Endothelial cell of umbilical vein (primary cell): ENCODE measurements around the gene ZIC5. TPM values are rescaled to one million over a fixed set of nuclear protein-coding genes. Genes with fewer than 3 reads are reported as not detected.

Source experiments
- BruUV-seq: library from RNA; stranded (reverse); fragments of 400-500 nt; replicated peaks from 2 replicates; lab custom pipeline; 2021; lab: Mats Ljungman, UMichigan
- CTCF ChIA-PET: fragments of 300-600, 350-600 bp; sonication (Branson Sonifier 250); formaldehyde crosslinking; loops from one replicate; lab custom pipeline; 2021; ENCODE audit warnings: antibody characterized with exemption, inconsistent platforms; lab: Charles Lee
- POLR2A ChIA-PET: fragments of 300-600, 350-600 bp; sonication (Branson Sonifier 250); formaldehyde crosslinking; loops from one replicate; lab custom pipeline; 2021; ENCODE audit warnings: antibody characterized with exemption, inconsistent platforms; lab: Charles Lee
- DNase-seq: peaks from one replicate; pipeline ENCODE4 v3.0.0-alpha.2; 2011; ENCODE audit warnings: low read depth, low spot score
- FAIRE-seq: peaks from 2 replicates; lab custom pipeline; 2011; peaks lifted over from hg19 to GRCh38; lab: Jason Lieb, UNC
- H2AFZ ChIP-seq: 2 replicates; pipeline ENCODE4 v1.6.0; 2012; ENCODE audit warnings: low read depth, low read length, control low read depth, inconsistent platforms
- H3K27ac ChIP-seq: 2 replicates; pipeline ENCODE4 v1.5.1; 2011; ENCODE audit warnings: low read depth, mild to moderate bottlenecking, control low read depth, low read length, moderate library complexity; ENCODE audit not compliant: insufficient read depth
- H3K27me3 ChIP-seq, 2 experiments: 2 replicates each; pipeline versions ENCODE4 v1.6.0 to v1.6.1; 2011; ENCODE audit warnings: low read length in 2 of 2, mixed read lengths in 1 of 2; ENCODE audit not compliant: control insufficient read depth in 2 of 2, insufficient read depth in 2 of 2
- H3K36me3 ChIP-seq, 2 experiments: 2 replicates in 1 of 2; 3 replicates in 1 of 2; pipeline ENCODE4 v1.5.1; 2011; ENCODE audit warnings: low read length in 2 of 2, mild to moderate bottlenecking in 1 of 2, moderate library complexity in 1 of 2; ENCODE audit not compliant: control insufficient read depth in 2 of 2, insufficient read depth in 2 of 2; ENCODE audit errors: extremely low read depth in 1 of 2
- H3K4me1 ChIP-seq: 3 replicates; pipeline ENCODE4 v1.5.1; 2011; ENCODE audit warnings: mild to moderate bottlenecking, low read length; ENCODE audit not compliant: control insufficient read depth, insufficient read depth; ENCODE audit errors: extremely low read depth
- H3K4me2 ChIP-seq: 2 replicates; pipeline ENCODE4 v1.6.1; 2011; ENCODE audit warnings: low read length, control low read depth, mixed read lengths; ENCODE audit not compliant: insufficient read depth
- H3K4me3 ChIP-seq, 3 experiments: fragments of 200-600 bp in 1 of 3; sonication (generic), shearing (Covaris generic) in 1 of 3; replicated peaks in 1 of 3; 2 replicates each; pipeline ENCODE4 v1.5.1; 2011 to 2016; ENCODE audit warnings: control low read depth in 3 of 3, low read length in 3 of 3, mild to moderate bottlenecking in 2 of 3, inconsistent platforms in 1 of 3, low read depth in 1 of 3, moderate library complexity in 1 of 3; ENCODE audit not compliant: insufficient read depth in 1 of 3
- H3K79me2 ChIP-seq: 2 replicates; pipeline ENCODE4 v1.6.0; 2012; ENCODE audit warnings: low read length, inconsistent platforms; ENCODE audit not compliant: control insufficient read depth, insufficient read depth
- H3K9ac ChIP-seq: replicated peaks from 2 replicates; pipeline ENCODE3; 2011; ENCODE audit warnings: low read length, control low read depth; ENCODE audit not compliant: insufficient read depth; ENCODE audit errors: extremely low read depth
- H3K9me1 ChIP-seq: replicated peaks from 3 replicates; pipeline ENCODE4 v1.6.0; 2011; ENCODE audit warnings: mild to moderate bottlenecking, low read length; ENCODE audit not compliant: control insufficient read depth, insufficient read depth; ENCODE audit errors: extremely low read depth
- H3K9me3 ChIP-seq: replicated peaks from 2 replicates; pipeline ENCODE4 v1.5.1; 2012; ENCODE audit warnings: low read length, inconsistent platforms; ENCODE audit not compliant: control insufficient read depth, insufficient read depth
- H4K20me1 ChIP-seq: replicated peaks from 2 replicates; pipeline ENCODE3; 2011; ENCODE audit warnings: mild to moderate bottlenecking, low read length; ENCODE audit not compliant: control insufficient read depth, insufficient read depth; ENCODE audit errors: extremely low read depth
- EZH2 ChIP-seq: IDR thresholded peaks from 2 replicates; pipeline ENCODE4 v1.6.1; 2012; ENCODE audit warnings: borderline replicate concordance, low read depth, mild to moderate bottlenecking, moderate library complexity, low read length, inconsistent platforms; ENCODE audit not compliant: severe bottlenecking
- FOS ChIP-seq: IDR thresholded peaks from 2 replicates; pipeline ENCODE4 v1.6.1; 2011; ENCODE audit warnings: mild to moderate bottlenecking, low read length, moderate library complexity, borderline replicate concordance; ENCODE audit not compliant: insufficient read depth
- GATA2 ChIP-seq: IDR thresholded peaks from 2 replicates; pipeline ENCODE4 v1.7.0; 2011; ENCODE audit warnings: low read depth, mild to moderate bottlenecking, moderate library complexity, mixed read lengths, low read length; ENCODE audit not compliant: insufficient read length, insufficient read depth
- JUN ChIP-seq: IDR thresholded peaks from 2 replicates; pipeline ENCODE4 v1.6.1; 2011; ENCODE audit warnings: borderline replicate concordance, low read depth; ENCODE audit not compliant: insufficient read length, insufficient read depth
- MYC ChIP-seq: IDR thresholded peaks from one replicate; pipeline ENCODE4 v1.6.1; 2011; ENCODE audit warnings: mild to moderate bottlenecking, low read depth, low read length
- POLR2A ChIP-seq: IDR thresholded peaks from 2 replicates; pipeline ENCODE4 v1.6.1; 2012; ENCODE audit warnings: low read depth, mild to moderate bottlenecking, control low read depth, low read length
- POLR2AphosphoS5 ChIP-seq: IDR thresholded peaks from 2 replicates; pipeline ENCODE4 v1.6.1; 2012; ENCODE audit warnings: low read depth, mild to moderate bottlenecking, control low read depth, low read length, moderate library complexity; ENCODE audit not compliant: insufficient read depth
- dilution Hi-C: fragments of 300-500 bp; cut with MboI; formaldehyde crosslinking; loops from one replicate; pipeline ENCODE4 v1.15.0; 2019; ENCODE audit warnings: low sequenced_read_pairs; ENCODE audit not compliant: extremely low pct_ligation_motif_present
- intact Hi-C: fragments of 100-400 bp; cut with micrococcal nuclease; formaldehyde crosslinking; loops from one replicate; pipeline ENCODE4 v1.10.0; 2022
- polyA plus RNA-seq, 4 experiments: library from polyadenylated mRNA; depleted of rRNA in 3 of 4; stranded (reverse) in 3 of 4; unstranded in 1 of 4; fragments of >200 nt; gene quantifications; 2 replicates each; pipeline versions ENCODE4 v1.2.1 to v1.2.3, GENCODE V29; 2011 to 2012; ENCODE audit warnings: missing spikeins in 1 of 4
- total RNA-seq: library from RNA; stranded (reverse); gene quantifications from 2 replicates; pipeline ENCODE4 v1.2.3, GENCODE V29; 2021
- TF ChIP-seq, protein P1 (sequence below), 2 donors: IDR thresholded peaks; 1 replicate in 1 of 2; 2 replicates in 1 of 2; pipeline ENCODE4 v1.5.1; 2011; ENCODE audit warnings: low read length in 2 of 2, mild to moderate bottlenecking in 2 of 2, moderate library complexity in 2 of 2, control low read depth in 1 of 2, inconsistent platforms in 1 of 2, low read depth in 1 of 2; ENCODE audit not compliant: insufficient read depth in 1 of 2; ENCODE audit errors: extremely low read depth in 1 of 2
- TF ChIP-seq, protein P2 (sequence below): IDR thresholded peaks from 2 replicates; pipeline ENCODE4 v1.6.1; 2011; ENCODE audit not compliant: insufficient read depth, insufficient read length

ZIC5 gene
- total and polyA plus RNA-seq, 2 donors (not counting 3 experiments of a cell fraction or from before 2014, with no cell fraction given) = not detected

DNA sequence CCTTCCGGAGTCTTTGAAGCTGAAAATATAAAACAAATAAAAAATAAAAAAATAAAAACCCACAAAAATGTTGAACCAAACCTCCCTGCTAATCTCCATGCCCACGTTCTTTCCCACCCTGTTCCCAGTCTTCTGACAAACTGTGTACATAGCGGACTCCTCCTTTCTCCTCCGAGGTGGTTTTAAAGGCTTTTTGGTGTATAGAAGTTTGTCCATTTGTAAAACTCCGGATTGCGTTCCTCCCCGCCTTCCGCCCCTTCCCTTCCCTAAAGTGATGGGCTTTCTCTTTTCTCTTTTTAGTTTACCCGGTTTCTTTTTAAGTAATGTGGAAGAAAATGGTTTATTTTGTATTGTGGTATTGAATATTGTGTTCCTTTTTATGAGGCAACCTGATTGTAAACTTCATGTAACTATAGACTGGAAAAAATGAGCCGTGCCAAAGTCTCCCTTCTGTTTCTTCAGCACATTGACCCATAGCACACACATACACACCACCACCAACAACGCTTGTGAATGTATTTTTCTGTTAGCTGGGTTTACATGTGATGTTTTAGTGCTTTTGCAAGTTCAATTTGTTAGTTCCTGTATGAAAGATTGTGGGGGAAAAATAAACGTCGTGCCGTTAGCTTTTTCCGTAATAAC is 14.4 kb upstream of the ZIC5 start:
- TF ChIP-seq POLR2AphosphoS5 (no peak), FOS (no peak), GATA2 (no peak), POLR2A (no peak)
- Histone ChIP-seq H3K27ac (no peak overlapping the region), H3K4me2 (no peak overlapping the region), H3K27me3 (peaks cover 75 to 96% of the 10 kb centered on the region in 2 experiments), H3K4me3 (no peak overlapping the region), H3K9ac (no peak overlapping the region), H3K36me3 (no peaks in the 10 kb centered on the region), H3K79me2 (no peaks in the 10 kb centered on the region), H3K4me1 (no peaks in the 10 kb centered on the region), H3K9me1 (no peaks in the 10 kb centered on the region), H2AFZ (no peak overlapping the region), H4K20me1 (no peaks in the 10 kb centered on the region), H3K9me3 (no peaks in the 10 kb centered on the region)
- CTCF ChIA-PET = interaction anchor here (1.2 to 1.6 kb wide), 2 partner anchors 12 to 249 kb away, joined by 5 to 9 read pairs; no protein-coding TSS in a partner anchor
- POLR2A ChIA-PET = no interaction called here
- dilution Hi-C loops = no loop called here
- DNase-seq = no peak
- no peak for FAIRE-seq
- no TSS peak for BruUV-seq
- intact Hi-C loops = loop anchor here (2.0 kb wide), 1 partner anchor 529 kb away; no protein-coding TSS in a partner anchor

DNA sequence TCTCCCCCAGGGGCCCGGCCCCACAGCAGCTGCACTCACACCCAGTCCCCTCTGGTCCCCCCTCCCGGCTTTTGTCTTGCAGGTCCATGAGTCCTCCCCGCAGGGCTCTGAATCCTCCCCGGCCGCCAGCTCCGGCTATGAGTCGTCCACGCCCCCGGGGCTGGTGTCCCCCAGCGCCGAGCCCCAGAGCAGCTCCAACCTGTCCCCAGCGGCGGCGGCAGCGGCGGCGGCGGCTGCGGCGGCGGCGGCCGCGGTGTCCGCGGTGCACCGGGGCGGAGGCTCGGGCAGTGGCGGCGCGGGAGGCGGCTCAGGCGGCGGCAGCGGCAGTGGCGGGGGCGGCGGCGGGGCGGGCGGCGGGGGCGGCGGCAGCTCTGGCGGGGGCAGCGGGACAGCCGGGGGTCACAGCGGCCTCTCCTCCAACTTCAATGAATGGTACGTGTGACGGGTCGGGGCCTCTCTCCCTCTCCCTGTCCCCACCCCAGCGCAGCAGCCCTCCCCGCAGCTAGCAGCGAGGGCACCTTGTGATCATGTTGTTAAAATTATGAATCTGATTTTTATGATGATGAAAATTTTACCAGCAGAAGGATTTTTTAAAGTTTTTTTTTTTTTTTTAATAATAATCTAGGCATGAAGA is 13.8 kb upstream of the ZIC5 start:
- dilution Hi-C loops (no loop called here), intact Hi-C loops (no loop called here)
- ChIA-PET CTCF (no interaction called here), POLR2A (no interaction called here)
- FAIRE-seq (no peak), DNase-seq (no peak)
- no peak overlapping the region for H3K27ac ChIP-seq
- no TSS peak for BruUV-seq
- H3K4me1 ChIP-seq = peaks cover under 1% of the 10 kb centered on the region
- TF ChIP-seq FOS (no peak), EZH2 (no peak), POLR2AphosphoS5 (no peak), POLR2A (no peak), MYC (no peak), GATA2 (no peak), JUN (no peak)
- TF ChIP-seq, protein P1, sequence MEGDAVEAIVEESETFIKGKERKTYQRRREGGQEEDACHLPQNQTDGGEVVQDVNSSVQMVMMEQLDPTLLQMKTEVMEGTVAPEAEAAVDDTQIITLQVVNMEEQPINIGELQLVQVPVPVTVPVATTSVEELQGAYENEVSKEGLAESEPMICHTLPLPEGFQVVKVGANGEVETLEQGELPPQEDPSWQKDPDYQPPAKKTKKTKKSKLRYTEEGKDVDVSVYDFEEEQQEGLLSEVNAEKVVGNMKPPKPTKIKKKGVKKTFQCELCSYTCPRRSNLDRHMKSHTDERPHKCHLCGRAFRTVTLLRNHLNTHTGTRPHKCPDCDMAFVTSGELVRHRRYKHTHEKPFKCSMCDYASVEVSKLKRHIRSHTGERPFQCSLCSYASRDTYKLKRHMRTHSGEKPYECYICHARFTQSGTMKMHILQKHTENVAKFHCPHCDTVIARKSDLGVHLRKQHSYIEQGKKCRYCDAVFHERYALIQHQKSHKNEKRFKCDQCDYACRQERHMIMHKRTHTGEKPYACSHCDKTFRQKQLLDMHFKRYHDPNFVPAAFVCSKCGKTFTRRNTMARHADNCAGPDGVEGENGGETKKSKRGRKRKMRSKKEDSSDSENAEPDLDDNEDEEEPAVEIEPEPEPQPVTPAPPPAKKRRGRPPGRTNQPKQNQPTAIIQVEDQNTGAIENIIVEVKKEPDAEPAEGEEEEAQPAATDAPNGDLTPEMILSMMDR (IDR thresholded peaks at IDR 0.05; ENCODE audit: extremely low read depth in 1 of 2, insufficient read depth in 1 of 2, low read depth in 1 of 2, low read length in 2 of 2) = no peak
- TF ChIP-seq, protein P2, sequence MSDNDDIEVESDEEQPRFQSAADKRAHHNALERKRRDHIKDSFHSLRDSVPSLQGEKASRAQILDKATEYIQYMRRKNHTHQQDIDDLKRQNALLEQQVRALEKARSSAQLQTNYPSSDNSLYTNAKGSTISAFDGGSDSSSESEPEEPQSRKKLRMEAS = no peak
- H4K20me1 ChIP-seq = no peaks in the 10 kb centered on the region
- peaks cover 68 to 90% of the 10 kb centered on the region in 2 experiments for H3K27me3 ChIP-seq
- H2AFZ ChIP-seq = no peak overlapping the region
- H3K9me1 ChIP-seq = no peaks in the 10 kb centered on the region
- no peak overlapping the region for H3K9ac ChIP-seq
- H3K36me3 ChIP-seq = no peaks in the 10 kb centered on the region
- H3K9me3 ChIP-seq = no peaks in the 10 kb centered on the region
- no peaks in the 10 kb centered on the region for H3K79me2 ChIP-seq
- H3K4me2 ChIP-seq = no peak overlapping the region
- H3K4me3 ChIP-seq = no peak overlapping the region
